Gastrocnemius medialis (tissue), 4 donors: ENCODE data around the gene OR51L1.

Source experiments
- POLR2A ChIP-seq, 2 donors: fragments of 450-650 bp; IDR thresholded peaks; one replicate each; pipeline ENCODE4 v1.6.1; 2017; ENCODE audit warnings: antibody characterized with exemption in 2 of 2, mild to moderate bottlenecking in 2 of 2, moderate library complexity in 2 of 2
- TF ChIP-seq, protein P1 (sequence below), 5 experiments: fragments of 450-650 bp in 3 of 5; fragments of 200-600 bp in 2 of 5; sonication (generic) in 2 of 5; IDR thresholded peaks in 4 of 5; conservative IDR thresholded peaks in 1 of 5; 1 replicate in 4 of 5; 2 replicates in 1 of 5; pipeline ENCODE4 v1.5.1; 2016 to 2019; ENCODE audit warnings: antibody characterized with exemption in 5 of 5, mild to moderate bottlenecking in 3 of 5, moderate library complexity in 3 of 5

DNA sequence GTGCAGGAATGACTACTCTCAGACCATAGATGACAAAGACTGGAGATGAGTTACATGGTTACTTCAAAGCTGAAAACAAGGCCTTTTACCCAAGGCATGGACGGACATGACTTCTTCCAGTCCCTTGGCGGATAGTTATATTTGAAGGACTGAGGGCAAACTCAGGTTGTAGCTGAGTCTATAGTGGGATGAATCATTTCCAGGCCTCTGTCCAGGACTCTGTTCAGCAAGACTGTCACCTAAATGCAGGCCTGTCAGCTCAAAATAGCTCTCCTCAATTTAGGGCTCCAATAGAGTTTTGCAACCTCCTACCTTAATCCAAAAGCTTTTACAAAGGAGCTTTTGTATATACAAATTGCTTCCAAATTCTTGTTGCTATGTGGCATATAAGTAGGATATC lies 27.3 kb downstream of the OR51L1 start:
- TF ChIP-seq, protein P1, sequence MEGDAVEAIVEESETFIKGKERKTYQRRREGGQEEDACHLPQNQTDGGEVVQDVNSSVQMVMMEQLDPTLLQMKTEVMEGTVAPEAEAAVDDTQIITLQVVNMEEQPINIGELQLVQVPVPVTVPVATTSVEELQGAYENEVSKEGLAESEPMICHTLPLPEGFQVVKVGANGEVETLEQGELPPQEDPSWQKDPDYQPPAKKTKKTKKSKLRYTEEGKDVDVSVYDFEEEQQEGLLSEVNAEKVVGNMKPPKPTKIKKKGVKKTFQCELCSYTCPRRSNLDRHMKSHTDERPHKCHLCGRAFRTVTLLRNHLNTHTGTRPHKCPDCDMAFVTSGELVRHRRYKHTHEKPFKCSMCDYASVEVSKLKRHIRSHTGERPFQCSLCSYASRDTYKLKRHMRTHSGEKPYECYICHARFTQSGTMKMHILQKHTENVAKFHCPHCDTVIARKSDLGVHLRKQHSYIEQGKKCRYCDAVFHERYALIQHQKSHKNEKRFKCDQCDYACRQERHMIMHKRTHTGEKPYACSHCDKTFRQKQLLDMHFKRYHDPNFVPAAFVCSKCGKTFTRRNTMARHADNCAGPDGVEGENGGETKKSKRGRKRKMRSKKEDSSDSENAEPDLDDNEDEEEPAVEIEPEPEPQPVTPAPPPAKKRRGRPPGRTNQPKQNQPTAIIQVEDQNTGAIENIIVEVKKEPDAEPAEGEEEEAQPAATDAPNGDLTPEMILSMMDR (IDR thresholded peaks at IDR 0.05 in 4 of 5, conservative IDR thresholded peaks at IDR 0.05 in 1 of 5) = no peak
- TF ChIP-seq POLR2A (IDR thresholded peaks at IDR 0.05) = no peak
